Body of pancreas (tissue), 4 donors: ENCODE data around the gene GOLGA6B.
"Not testable (repeated sequence)": the region's sequence is repeated elsewhere in the genome, so short reads cannot be mapped to it uniquely, and the experiment has no call there.

ENCODE experiments used
- POLR2A ChIP-seq, 3 donors: fragments of 450-650 bp; IDR thresholded peaks; one replicate each; pipeline ENCODE4 v1.6.1; 2016; ENCODE audit warnings: antibody characterized with exemption in 3 of 3, mild to moderate bottlenecking in 2 of 3
- TF ChIP-seq, protein P1 (sequence below), 7 experiments: fragments of 450-650 bp in 4 of 7; fragments of 200-600 bp in 3 of 7; sonication (generic) in 3 of 7; IDR thresholded peaks; one replicate each; pipeline ENCODE4 v1.5.1; 2016 to 2019; ENCODE audit warnings: antibody characterized with exemption in 7 of 7

DNA sequence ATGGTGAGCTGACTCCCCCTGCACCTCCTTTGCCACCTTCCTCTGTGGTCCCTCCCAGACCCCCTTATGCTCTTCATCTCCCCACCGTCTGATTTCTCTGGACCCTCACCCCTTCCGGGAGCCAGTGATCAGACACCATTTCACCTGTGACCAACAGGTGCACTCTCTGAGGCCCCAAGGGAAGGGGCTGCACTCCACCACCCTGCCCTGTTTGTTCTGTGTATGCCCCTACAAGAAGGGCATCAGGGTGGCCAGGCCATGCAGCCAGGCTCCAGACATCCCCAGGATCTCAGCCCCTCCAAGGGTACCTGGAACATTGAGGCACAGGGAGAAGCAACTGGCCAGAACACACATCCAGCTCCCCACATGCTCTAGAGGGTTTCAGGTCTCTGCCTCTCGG is 42.2 kb upstream of the GOLGA6B start:
- TF ChIP-seq, protein P1, sequence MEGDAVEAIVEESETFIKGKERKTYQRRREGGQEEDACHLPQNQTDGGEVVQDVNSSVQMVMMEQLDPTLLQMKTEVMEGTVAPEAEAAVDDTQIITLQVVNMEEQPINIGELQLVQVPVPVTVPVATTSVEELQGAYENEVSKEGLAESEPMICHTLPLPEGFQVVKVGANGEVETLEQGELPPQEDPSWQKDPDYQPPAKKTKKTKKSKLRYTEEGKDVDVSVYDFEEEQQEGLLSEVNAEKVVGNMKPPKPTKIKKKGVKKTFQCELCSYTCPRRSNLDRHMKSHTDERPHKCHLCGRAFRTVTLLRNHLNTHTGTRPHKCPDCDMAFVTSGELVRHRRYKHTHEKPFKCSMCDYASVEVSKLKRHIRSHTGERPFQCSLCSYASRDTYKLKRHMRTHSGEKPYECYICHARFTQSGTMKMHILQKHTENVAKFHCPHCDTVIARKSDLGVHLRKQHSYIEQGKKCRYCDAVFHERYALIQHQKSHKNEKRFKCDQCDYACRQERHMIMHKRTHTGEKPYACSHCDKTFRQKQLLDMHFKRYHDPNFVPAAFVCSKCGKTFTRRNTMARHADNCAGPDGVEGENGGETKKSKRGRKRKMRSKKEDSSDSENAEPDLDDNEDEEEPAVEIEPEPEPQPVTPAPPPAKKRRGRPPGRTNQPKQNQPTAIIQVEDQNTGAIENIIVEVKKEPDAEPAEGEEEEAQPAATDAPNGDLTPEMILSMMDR (IDR thresholded peaks at IDR 0.05): not testable (repeated sequence)
- not testable (repeated sequence) for TF ChIP-seq POLR2A (IDR thresholded peaks at IDR 0.05)
